COLO668 (cell line): ENCODE results near the gene HDX.
"Not testable (repeated sequence)": the region's sequence is repeated elsewhere in the genome, so short reads cannot be mapped to it uniquely, and the experiment has no call there.

ENCODE experiments used
- DNase-seq: peaks from one replicate; lab custom pipeline; 2025; ENCODE audit not compliant: unreplicated experiment; lab: John Stamatoyannopoulos, UW

The HDX gene

GRCh38 chrX:84340968-84341367 is 161.3 kb downstream of the HDX start:
- DNase-seq = no peak

- no peak for DNase-seq
These were observed 162.5 kb downstream of the HDX start for GRCh38 chrX:84339507-84340364.

GRCh38 chrX:84336646-84337045 is 165.6 kb downstream of the HDX start:
- no peak for DNase-seq

GRCh38 chrX:84335121-84335520 is 167.1 kb downstream of the HDX start:
- DNase-seq = no peak

GRCh38 chrX:84322083-84322827 is 180.0 kb downstream of the HDX start:
- DNase-seq = no peak

GRCh38 chrX:84320614-84321013 is 181.6 kb downstream of the HDX start:
- DNase-seq = no peak

- no peak for DNase-seq
These were observed 182.2 kb downstream of the HDX start for GRCh38 chrX:84320023-84320422.

GRCh38 chrX:84318661-84319060 is 183.6 kb downstream of the HDX start:
- DNase-seq = no peak

- not testable (repeated sequence) for DNase-seq
These were observed 186.3 kb downstream of the HDX start for GRCh38 chrX:84315946-84316345.
